ENCODE results near the gene CLDN6. TPM values are rescaled to one million over a fixed set of nuclear protein-coding genes. Genes with fewer than 3 reads are reported as not detected.
A peak's percentile ranks its signal among the peaks of the same experiment; 100 is the strongest.

The CLDN6 gene
- total and polyA plus RNA-seq, 2 experiments from 2014 or later, result 0.33 TPM; not detected in 1

DNA sequence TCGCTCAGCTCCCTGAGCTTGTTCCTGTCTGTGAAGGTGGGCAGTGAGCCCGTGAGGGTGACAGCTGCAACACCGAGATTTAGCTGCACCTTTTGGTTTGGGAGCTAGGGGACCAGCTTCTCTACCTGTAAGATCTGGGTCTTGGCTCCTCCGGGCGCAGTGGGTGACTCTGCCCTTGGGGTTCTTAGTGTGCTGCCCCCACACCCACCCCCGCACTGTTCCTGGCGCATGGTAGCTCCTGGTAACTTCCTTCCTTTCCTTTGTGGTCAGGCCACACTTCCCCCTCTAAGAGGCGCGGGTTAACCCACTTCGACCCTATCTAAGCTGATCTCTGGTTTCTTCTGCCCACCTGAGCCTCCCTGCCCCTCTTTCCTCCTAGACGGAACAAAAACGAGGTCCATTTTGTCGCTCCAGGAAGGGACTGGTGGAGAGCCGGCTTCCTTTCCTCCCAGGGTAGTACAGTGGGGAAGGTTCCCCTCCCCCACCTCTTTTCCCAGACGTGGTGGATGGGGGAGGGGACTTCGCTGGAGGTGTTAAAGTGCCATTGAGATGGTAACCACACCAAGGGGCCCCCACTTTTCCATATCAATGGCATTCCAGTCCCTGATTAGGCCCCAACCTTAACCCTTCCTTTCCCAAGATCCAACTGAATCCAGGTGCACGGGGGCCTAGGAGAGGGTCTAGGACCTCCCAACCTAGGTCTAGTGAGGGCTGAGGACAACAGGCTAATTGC is 9.9 kb downstream of the CLDN6 start:
- DNase-seq, result no peak
- Histone ChIP-seq H3K4me3 (no peak overlapping the region), H3K4me1 (ENCODE audit: insufficient read depth) (peaks cover 2% of the 10 kb centered on the region; the same call in 1 of the 2 replicates), H3K36me3 (ENCODE audit: low read depth) (no peaks in the 10 kb centered on the region), H2AFZ (peak overlapping the region; percentile 53; the same call in 1 of the 2 replicates), H4K20me1 (ENCODE audit: insufficient read depth) (no peaks in the 10 kb centered on the region), H3K4me2 (ENCODE audit: unreplicated experiment) (no peak overlapping the region), H3K9me2 (ENCODE audit: insufficient read depth) (no peaks in the 10 kb centered on the region), H3K79me2 (ENCODE audit: insufficient read depth) (no peaks in the 10 kb centered on the region), H3F3A (ENCODE audit: insufficient read depth) (no peaks in the 10 kb centered on the region), H3K9ac (no peak overlapping the region), H3K27me3 (replicated peaks; ENCODE audit: insufficient read depth) (peaks cover 11% of the 10 kb centered on the region; the same call in 1 of the 2 replicates), H3K27ac (no peak overlapping the region), H3K9me3 (ENCODE audit: low read depth) (no peaks in the 10 kb centered on the region)
- in situ Hi-C loops (cut with MboI), result no loop called here
- WGBS, 2 experiments (ENCODE audit: low coverage in 1 of 2, low lambda C conversion rate in 2 of 2, missing lambda C conversion rate in 2 of 2), result 17% methylated on average over 17 of the region's 17 CpGs
- TF ChIP-seq EZH2phosphoT487 (IDR thresholded peaks at IDR 0.05; ENCODE audit: insufficient read depth, low read depth) (no peak), EZH2 (IDR thresholded peaks at IDR 0.05; ENCODE audit: insufficient read depth, poor library complexity, severe bottlenecking) (no peak)

DNA sequence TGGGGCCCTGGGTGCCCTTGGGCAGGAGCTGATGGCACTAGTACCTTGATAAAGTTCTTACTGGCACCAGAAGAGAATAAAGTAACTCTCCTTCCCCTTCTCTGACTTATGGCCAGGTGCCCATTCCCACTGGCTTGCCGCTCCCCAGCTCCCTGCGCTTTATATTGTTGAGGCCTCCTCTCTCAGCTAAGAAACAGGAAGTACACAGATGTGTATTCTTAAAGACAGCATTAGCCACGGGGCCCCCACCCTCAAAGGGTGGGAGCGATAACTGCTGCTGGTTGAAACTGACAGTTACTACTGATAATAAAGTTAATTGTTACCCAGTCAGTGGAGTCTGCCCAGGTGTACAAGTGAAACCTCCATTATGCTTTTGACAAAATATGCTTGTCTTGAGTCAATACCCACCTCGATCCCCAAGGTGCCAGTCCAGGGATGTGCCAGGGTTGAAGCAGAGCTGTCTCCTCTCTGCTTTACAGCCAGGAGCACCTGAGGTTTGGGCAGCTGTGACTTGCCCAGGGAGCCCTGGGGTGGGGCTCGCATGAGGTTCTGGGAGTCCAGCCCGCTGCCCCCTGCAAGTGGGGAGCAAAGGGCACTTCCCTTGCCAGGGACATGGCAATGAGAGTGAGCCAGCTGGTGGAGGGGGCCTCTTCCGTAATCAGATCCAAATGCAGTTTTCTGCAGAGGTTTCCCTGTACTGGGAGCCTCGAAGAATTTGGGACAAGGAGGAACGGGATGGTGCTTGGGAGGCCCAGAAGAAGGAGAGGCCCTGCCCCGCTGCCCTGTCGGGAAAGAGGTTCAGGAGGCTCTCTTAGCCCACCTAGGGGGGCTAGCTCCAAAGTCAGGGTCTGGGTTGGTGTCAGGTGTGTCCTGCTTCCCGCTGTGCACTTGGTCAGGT is 10.7 kb downstream of the CLDN6 start:
- H2AFZ ChIP-seq, result no peak overlapping the region
- no peak overlapping the region for H3K27ac ChIP-seq
- H3K36me3 ChIP-seq (ENCODE audit: low read depth), result no peaks in the 10 kb centered on the region
- no peaks in the 10 kb centered on the region for H3K79me2 ChIP-seq (ENCODE audit: insufficient read depth)
- DNase-seq, result no peak
- TF ChIP-seq EZH2 (IDR thresholded peaks at IDR 0.05; ENCODE audit: insufficient read depth, poor library complexity, severe bottlenecking) (no peak), EZH2phosphoT487 (IDR thresholded peaks at IDR 0.05; ENCODE audit: insufficient read depth, low read depth) (no peak)
- in situ Hi-C loops (cut with MboI), result no loop called here
- H3K9me3 ChIP-seq (ENCODE audit: low read depth), result no peaks in the 10 kb centered on the region
- H4K20me1 ChIP-seq (ENCODE audit: insufficient read depth), result no peaks in the 10 kb centered on the region
- no peaks in the 10 kb centered on the region for H3K9me2 ChIP-seq (ENCODE audit: insufficient read depth)
- no peaks in the 10 kb centered on the region for H3F3A ChIP-seq (ENCODE audit: insufficient read depth)
- no peak overlapping the region for H3K4me2 ChIP-seq (ENCODE audit: unreplicated experiment)
- no peak overlapping the region for H3K4me3 ChIP-seq
- H3K4me1 ChIP-seq (ENCODE audit: insufficient read depth), result no peaks in the 10 kb centered on the region
- peaks cover 9% of the 10 kb centered on the region; the same call in 1 of the 2 replicates for H3K27me3 ChIP-seq (replicated peaks; ENCODE audit: insufficient read depth)
- WGBS, 2 experiments (ENCODE audit: low coverage in 1 of 2, low lambda C conversion rate in 2 of 2, missing lambda C conversion rate in 2 of 2), result 62 to 64% methylated on average over 13 of the region's 13 CpGs
- no peak overlapping the region for H3K9ac ChIP-seq

DNA sequence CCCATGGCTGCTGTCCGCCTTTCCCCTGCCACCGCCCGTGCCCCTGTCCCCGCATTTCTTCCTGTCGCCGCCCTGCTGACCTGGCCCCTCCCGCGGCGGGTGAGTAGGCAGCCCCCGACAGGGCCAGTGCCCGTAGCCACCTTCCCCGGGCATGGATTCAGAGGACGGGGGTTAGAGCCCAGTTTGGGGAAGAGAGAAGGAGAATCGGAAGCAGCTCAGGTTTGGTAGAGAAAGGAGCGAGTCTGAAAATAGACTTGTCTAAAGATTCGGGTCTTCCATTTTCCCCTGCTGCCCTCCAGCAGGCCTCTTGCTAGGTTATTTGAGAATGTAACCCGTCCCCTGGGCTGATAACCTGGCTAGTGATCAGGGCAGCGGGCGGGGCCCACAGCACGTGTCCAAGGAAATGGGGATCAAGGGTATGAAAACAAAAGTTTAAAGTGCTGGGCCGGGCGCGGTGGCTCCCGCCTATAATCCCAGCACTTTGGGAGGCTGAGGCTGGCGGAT is 13.2 kb downstream of the CLDN6 start:
- Histone ChIP-seq H3K9ac (no peak overlapping the region), H3K27me3 (replicated peaks; ENCODE audit: insufficient read depth) (no peaks in the 10 kb centered on the region), H3K27ac (no peak overlapping the region), H3K9me3 (ENCODE audit: low read depth) (no peaks in the 10 kb centered on the region), H3K4me2 (ENCODE audit: unreplicated experiment) (no peak overlapping the region), H2AFZ (no peak overlapping the region), H4K20me1 (ENCODE audit: insufficient read depth) (no peaks in the 10 kb centered on the region), H3K9me2 (ENCODE audit: insufficient read depth) (no peaks in the 10 kb centered on the region), H3K4me1 (ENCODE audit: insufficient read depth) (no peaks in the 10 kb centered on the region), H3K4me3 (peak overlapping the region; percentile 54; the same call in 1 of the 2 replicates), H3K36me3 (ENCODE audit: low read depth) (no peaks in the 10 kb centered on the region), H3F3A (ENCODE audit: insufficient read depth) (no peaks in the 10 kb centered on the region), H3K79me2 (ENCODE audit: insufficient read depth) (no peaks in the 10 kb centered on the region)
- in situ Hi-C loops (cut with MboI), result no loop called here
- no peak for TF ChIP-seq EZH2 (IDR thresholded peaks at IDR 0.05; ENCODE audit: insufficient read depth, poor library complexity, severe bottlenecking)
- no peak for TF ChIP-seq EZH2phosphoT487 (IDR thresholded peaks at IDR 0.05; ENCODE audit: insufficient read depth, low read depth)
- WGBS, 2 experiments (ENCODE audit: low coverage in 1 of 2, low lambda C conversion rate in 2 of 2, missing lambda C conversion rate in 2 of 2), result 14 to 18% methylated on average over 21 to 25 of the region's 25 CpGs
- DNase-seq, result no peak

DNA sequence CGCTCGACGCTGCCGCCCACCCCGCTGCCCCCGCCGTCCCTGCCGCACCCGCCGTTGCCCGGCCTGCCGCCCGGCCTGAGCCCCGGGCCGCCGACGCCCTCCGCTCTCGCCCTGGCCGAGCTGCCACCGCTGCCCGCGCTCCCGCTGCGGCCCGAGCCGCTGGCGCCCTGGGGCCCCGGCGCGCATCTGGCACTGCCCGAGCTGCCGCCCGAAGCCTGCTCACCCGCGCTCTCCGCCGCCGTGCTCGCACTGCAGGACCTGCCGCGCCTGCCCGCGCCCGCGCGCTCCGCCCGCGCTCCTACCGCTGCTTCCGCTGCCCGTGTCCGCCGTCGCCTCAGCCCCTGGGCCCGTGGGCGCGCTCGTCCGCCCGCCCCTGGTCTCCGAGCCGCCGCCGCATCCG is 13.7 kb downstream of the CLDN6 start:
- Histone ChIP-seq H3K9ac (no peak overlapping the region), H3K4me2 (ENCODE audit: unreplicated experiment) (no peak overlapping the region), H2AFZ (no peak overlapping the region), H3F3A (ENCODE audit: insufficient read depth) (no peaks in the 10 kb centered on the region), H3K4me1 (ENCODE audit: insufficient read depth) (no peaks in the 10 kb centered on the region), H3K79me2 (ENCODE audit: insufficient read depth) (no peaks in the 10 kb centered on the region), H3K9me2 (ENCODE audit: insufficient read depth) (no peaks in the 10 kb centered on the region), H3K36me3 (ENCODE audit: low read depth) (no peaks in the 10 kb centered on the region), H4K20me1 (ENCODE audit: insufficient read depth) (no peaks in the 10 kb centered on the region), H3K27ac (no peak overlapping the region), H3K27me3 (replicated peaks; ENCODE audit: insufficient read depth) (no peaks in the 10 kb centered on the region), H3K4me3 (no peak overlapping the region), H3K9me3 (ENCODE audit: low read depth) (no peaks in the 10 kb centered on the region)
- WGBS, 2 experiments (ENCODE audit: low coverage in 1 of 2, low lambda C conversion rate in 2 of 2, missing lambda C conversion rate in 2 of 2), result 1 to 13% methylated on average over 3 to 31 of the region's 67 CpGs
- in situ Hi-C loops (cut with MboI), result no loop called here
- TF ChIP-seq EZH2 (IDR thresholded peaks at IDR 0.05; ENCODE audit: insufficient read depth, poor library complexity, severe bottlenecking) (no peak), EZH2phosphoT487 (IDR thresholded peaks at IDR 0.05; ENCODE audit: insufficient read depth, low read depth) (no peak)
- peak; percentile 67 for DNase-seq
